WI38 (cell line): ENCODE measurements around the gene R3HCC1L.

Source experiments
- H3K4me3 ChIP-seq: 2 replicates; pipeline ENCODE4 v1.5.1; 2011; ENCODE audit warnings: low read depth, mild to moderate bottlenecking, control low read depth, low read length
- TF ChIP-seq, protein P1 (sequence below): IDR thresholded peaks from 2 replicates; pipeline ENCODE4 v1.5.1; 2012; ENCODE audit warnings: low read depth, mild to moderate bottlenecking, control low read depth, low read length

The R3HCC1L gene

DNA sequence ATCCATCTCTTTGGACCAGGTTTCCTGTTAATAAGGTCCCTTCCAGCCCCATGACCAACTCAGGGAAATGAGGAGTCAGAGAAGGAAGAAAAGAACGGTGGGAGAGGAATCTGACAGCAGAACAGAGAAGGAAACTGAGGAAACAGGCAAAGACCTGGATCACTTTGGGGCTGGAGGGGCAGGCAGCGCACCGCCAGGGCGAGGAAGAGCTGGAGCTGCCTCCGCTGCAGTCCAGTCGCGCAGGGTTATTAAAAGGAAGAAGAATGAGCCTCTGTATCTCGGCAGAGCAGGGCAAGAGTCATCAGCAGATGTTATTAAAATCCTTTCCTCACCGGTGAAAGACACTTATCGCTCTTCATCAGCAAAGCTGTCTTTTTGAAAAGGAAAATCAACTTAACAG is 37.7 kb upstream of the R3HCC1L start:
- no peak overlapping the region for H3K4me3 ChIP-seq
- TF ChIP-seq, protein P1, sequence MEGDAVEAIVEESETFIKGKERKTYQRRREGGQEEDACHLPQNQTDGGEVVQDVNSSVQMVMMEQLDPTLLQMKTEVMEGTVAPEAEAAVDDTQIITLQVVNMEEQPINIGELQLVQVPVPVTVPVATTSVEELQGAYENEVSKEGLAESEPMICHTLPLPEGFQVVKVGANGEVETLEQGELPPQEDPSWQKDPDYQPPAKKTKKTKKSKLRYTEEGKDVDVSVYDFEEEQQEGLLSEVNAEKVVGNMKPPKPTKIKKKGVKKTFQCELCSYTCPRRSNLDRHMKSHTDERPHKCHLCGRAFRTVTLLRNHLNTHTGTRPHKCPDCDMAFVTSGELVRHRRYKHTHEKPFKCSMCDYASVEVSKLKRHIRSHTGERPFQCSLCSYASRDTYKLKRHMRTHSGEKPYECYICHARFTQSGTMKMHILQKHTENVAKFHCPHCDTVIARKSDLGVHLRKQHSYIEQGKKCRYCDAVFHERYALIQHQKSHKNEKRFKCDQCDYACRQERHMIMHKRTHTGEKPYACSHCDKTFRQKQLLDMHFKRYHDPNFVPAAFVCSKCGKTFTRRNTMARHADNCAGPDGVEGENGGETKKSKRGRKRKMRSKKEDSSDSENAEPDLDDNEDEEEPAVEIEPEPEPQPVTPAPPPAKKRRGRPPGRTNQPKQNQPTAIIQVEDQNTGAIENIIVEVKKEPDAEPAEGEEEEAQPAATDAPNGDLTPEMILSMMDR = no peak

- TF ChIP-seq, protein P1 = no peak
- H3K4me3 ChIP-seq = no peak overlapping the region
These were observed 37.3 kb upstream of the R3HCC1L start for GRCh38 chr10:98097175-98097574.

- no peak overlapping the region for H3K4me3 ChIP-seq
- TF ChIP-seq, protein P1 = no peak
These were observed 36.8 kb upstream of the R3HCC1L start for GRCh38 chr10:98097616-98098015.

DNA sequence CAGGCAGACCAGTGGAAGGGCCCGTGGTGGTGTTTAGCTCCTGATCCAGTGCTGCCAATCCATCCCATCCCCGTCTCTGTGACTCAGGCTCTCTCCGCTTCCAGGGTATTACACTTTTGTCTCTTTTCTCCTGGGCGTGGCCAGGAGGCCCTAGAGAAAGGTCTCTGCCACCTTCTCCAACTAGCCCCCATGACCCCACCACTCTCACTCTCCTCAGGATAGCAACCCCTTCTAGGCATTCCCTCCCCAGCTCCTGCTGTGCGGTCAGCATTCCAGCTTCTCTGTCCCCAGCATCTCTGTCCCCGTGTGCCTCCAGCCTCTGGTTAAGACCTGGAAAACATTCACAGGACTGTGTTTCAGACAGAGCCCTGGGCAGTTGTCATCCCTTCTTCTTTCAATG is 36.2 kb upstream of the R3HCC1L start:
- no peak overlapping the region for H3K4me3 ChIP-seq
- TF ChIP-seq, protein P1 = no peak

GRCh38 chr10:98100476-98100875 is 34.0 kb upstream of the R3HCC1L start:
- no peak overlapping the region for H3K4me3 ChIP-seq
- TF ChIP-seq, protein P1 = no peak

GRCh38 chr10:98101366-98101765 is 33.1 kb upstream of the R3HCC1L start:
- H3K4me3 ChIP-seq = no peak overlapping the region
- TF ChIP-seq, protein P1 = no peak

DNA sequence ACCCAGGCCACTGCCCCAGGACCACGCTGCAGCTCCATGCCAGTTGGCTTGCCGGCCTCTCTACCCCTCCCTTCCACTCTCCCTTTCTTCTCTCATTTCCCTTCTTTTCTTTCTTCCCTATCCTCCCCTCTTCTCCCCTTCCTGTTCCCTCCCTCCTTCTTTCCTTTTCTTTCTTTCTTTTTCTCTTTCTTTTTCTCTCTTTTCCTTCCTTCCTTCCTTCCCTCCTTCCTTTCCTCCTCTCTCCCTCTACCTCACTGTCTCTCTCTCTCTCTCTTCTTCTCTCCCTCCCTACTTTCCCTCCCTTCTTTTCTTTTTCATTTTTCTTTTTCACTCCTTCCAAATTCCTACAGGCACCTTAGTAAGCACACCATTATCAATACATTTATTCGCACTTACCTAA is 30.3 kb upstream of the R3HCC1L start:
- no peak overlapping the region for H3K4me3 ChIP-seq
- TF ChIP-seq, protein P1 = no peak
